ENCODE measurements around the gene TOPORS. TPM values are rescaled to one million over a fixed set of nuclear protein-coding genes. Genes with fewer than 3 reads are reported as not detected.
"Not testable (repeated sequence)": the region's sequence is repeated elsewhere in the genome, so short reads cannot be mapped to it uniquely, and the experiment has no call there.

Gene TOPORS
- total RNA-seq, 2 donors from 2014 or later, result 11.9 to 17.4 TPM

DNA sequence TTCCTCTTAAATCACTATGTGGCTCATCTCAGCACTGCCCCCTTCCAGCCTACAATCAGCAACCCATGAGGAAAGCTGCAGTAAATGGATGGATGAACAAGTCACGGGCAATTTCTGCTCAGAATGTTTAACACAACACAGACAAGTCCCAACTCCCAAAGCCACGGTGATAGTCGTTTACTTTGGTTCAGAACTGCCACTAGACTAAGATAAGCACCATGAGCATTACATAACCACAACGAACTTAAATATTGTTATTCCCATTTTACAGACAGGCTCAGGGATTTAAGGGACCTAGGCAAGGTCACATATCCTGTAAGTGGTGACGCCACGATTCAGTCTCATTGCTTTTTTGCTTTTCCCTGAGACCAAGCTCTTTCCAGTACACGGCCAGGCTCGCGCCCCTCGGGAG is 2.2 kb downstream of the TOPORS start:
- H3K4me3 ChIP-seq, result peak overlapping the region; percentile 86
- peak overlapping the region; percentile 95 for H3K27ac ChIP-seq
- peaks cover 8% of the 10 kb centered on the region for H3K4me1 ChIP-seq
- H3K9ac ChIP-seq (ENCODE audit: low read depth in 2 of 2, low read length in 2 of 2), result peak overlapping the region; percentile 74 to 99
- no peaks in the 10 kb centered on the region for H3K9me3 ChIP-seq
- intact Hi-C loops (cut with DNase I), result no loop called here
- TF ChIP-seq, protein P1, sequence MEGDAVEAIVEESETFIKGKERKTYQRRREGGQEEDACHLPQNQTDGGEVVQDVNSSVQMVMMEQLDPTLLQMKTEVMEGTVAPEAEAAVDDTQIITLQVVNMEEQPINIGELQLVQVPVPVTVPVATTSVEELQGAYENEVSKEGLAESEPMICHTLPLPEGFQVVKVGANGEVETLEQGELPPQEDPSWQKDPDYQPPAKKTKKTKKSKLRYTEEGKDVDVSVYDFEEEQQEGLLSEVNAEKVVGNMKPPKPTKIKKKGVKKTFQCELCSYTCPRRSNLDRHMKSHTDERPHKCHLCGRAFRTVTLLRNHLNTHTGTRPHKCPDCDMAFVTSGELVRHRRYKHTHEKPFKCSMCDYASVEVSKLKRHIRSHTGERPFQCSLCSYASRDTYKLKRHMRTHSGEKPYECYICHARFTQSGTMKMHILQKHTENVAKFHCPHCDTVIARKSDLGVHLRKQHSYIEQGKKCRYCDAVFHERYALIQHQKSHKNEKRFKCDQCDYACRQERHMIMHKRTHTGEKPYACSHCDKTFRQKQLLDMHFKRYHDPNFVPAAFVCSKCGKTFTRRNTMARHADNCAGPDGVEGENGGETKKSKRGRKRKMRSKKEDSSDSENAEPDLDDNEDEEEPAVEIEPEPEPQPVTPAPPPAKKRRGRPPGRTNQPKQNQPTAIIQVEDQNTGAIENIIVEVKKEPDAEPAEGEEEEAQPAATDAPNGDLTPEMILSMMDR (IDR thresholded peaks at IDR 0.05), result no peak
- no peaks in the 10 kb centered on the region for H3K27me3 ChIP-seq
- no peak for DNase-seq
- no peaks in the 10 kb centered on the region for H3K36me3 ChIP-seq

DNA sequence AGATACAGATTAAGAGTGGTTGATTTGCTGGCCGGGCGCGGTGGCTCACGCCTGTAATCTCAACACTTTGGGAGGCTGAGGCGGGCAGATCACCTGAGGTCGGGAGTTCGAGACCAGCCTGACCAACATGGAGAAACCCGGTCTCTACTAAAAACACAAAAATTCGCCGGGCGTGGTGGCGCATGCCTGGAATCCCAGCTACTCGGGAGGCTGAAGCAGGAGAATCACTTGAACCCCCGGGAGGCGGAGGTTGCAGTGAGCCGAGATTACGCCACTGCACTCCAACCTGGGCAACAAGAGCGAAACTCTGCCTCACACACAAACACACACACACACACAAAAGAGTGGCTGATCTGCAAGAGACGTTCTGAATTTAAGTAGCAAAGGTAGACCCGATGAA is 4.2 kb downstream of the TOPORS start:
- H3K4me3 ChIP-seq; H3K36me3 ChIP-seq; H3K4me1 ChIP-seq; H3K27ac ChIP-seq; DNase-seq; H3K9ac ChIP-seq (ENCODE audit: low read depth in 2 of 2, low read length in 2 of 2); H3K9me3 ChIP-seq; intact Hi-C loops (cut with DNase I); H3K27me3 ChIP-seq: not testable (repeated sequence)

DNA sequence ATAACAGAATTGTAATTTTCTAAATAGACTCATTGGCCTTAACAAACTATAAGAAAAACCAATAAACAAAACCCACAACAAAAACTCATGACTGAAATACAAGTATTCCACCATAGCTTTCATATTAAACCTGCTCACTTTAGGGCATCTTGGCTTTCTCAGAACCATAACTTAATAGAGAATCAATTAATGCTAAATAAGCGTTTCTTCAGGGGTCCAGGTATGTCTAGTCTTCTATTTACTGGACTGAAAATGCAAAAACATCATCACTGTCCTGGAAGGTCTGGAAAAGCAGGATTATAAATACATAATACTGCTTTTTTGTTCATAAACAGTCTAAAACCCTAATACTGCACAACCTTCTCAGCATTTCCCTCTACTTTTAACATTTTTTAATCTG is 6.5 kb downstream of the TOPORS start:
- Histone ChIP-seq H3K27me3 (no peaks in the 10 kb centered on the region), H3K36me3 (peaks cover 4% of the 10 kb centered on the region)

DNA sequence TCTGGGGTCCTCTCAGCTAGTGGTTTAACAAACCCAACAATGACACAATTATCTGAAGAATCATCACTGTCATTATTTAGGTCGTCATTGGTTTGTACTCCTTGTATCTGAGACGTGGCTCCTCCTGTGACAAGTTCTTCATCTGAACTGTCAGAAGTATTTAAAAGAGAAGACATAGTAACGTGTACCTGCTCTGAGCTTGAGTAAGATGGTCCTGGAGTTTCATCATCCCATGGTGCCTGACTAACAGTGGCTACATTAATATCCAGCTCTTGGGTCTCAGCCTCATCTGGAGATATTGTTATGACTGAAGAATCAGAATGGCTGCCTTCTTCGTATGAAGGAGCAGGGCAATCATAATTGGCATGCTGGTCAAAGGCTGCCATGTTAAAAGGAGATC is 9.3 kb downstream of the TOPORS start:
- Histone ChIP-seq H3K9ac (ENCODE audit: low read depth in 2 of 2, low read length in 2 of 2) (no peak overlapping the region), H3K9me3 (no peaks in the 10 kb centered on the region), H3K36me3 (peaks cover 4% of the 10 kb centered on the region), H3K27me3 (no peaks in the 10 kb centered on the region), H3K4me1 (no peaks in the 10 kb centered on the region), H3K27ac (no peak overlapping the region), H3K4me3 (no peak overlapping the region)
- intact Hi-C loops (cut with DNase I), result no loop called here
- DNase-seq, result no peak
- TF ChIP-seq, protein P1 (IDR thresholded peaks at IDR 0.05), result no peak

More for the DNA sequence above, 6.5 kb downstream of the TOPORS start:
- H3K27ac ChIP-seq, result no peak overlapping the region
- intact Hi-C loops (cut with DNase I), result no loop called here
- peaks cover 8% of the 10 kb centered on the region for H3K4me1 ChIP-seq
- H3K4me3 ChIP-seq, result no peak overlapping the region
- H3K9me3 ChIP-seq, result no peaks in the 10 kb centered on the region
- no peak overlapping the region for H3K9ac ChIP-seq (ENCODE audit: low read depth in 2 of 2, low read length in 2 of 2)
- no peak for DNase-seq
- TF ChIP-seq, protein P1 (IDR thresholded peaks at IDR 0.05), result no peak

DNA sequence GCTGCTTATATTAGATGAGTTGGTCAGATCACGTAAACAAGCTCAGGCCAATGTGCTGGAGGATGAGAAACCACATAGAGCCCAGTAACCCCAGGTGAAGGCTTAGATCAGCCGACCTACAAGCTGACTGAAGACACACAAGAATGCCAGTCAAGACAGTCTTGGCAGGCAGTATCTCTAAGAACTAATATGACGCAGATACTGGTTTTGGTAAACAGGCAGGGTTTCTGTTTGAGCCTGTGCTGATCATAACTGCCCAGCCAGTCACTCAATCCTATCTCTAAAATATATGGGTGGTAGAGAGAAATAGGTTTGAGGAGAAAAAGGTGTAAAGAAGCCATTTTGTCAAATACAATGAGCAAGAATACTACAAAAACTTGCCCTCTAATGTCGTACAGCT is 18.6 kb downstream of the TOPORS start:
- H3K9ac ChIP-seq (ENCODE audit: low read depth in 2 of 2, low read length in 2 of 2), result no peak overlapping the region
- H3K27ac ChIP-seq, result no peak overlapping the region
- H3K4me3 ChIP-seq, result no peak overlapping the region
- H3K9me3 ChIP-seq, result no peaks in the 10 kb centered on the region
- TF ChIP-seq, protein P1 (IDR thresholded peaks at IDR 0.05), result no peak
- no peaks in the 10 kb centered on the region for H3K36me3 ChIP-seq
- H3K4me1 ChIP-seq, result no peaks in the 10 kb centered on the region
- intact Hi-C loops (cut with DNase I), result no loop called here
- DNase-seq, result no peak
- H3K27me3 ChIP-seq, result no peaks in the 10 kb centered on the region

DNA sequence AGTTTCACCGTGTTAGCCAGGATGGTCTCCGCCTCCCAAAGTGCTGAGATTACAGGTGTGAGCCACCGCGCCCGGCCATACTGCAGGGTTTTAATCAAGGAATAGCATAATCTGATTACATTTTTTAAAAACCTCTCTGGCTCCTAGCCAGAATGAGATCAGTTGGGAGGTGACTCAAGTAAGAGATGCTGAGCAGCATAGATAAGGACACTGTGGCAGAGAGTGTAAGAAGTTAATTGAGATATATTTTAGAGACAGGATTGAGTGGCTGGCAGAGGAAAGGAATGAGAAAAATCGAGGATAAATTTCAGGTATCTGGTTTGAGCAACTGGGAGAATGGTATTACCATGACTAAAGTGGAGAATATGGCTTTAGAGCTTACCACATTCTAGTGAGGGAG is 19.1 kb downstream of the TOPORS start:
- no peak overlapping the region for H3K4me3 ChIP-seq
- intact Hi-C loops (cut with DNase I), result no loop called here
- H3K9me3 ChIP-seq, result no peaks in the 10 kb centered on the region
- H3K36me3 ChIP-seq, result no peaks in the 10 kb centered on the region
- no peak overlapping the region for H3K9ac ChIP-seq (ENCODE audit: low read depth in 2 of 2, low read length in 2 of 2)
- TF ChIP-seq, protein P1 (IDR thresholded peaks at IDR 0.05), result no peak
- H3K27ac ChIP-seq, result no peak overlapping the region
- H3K4me1 ChIP-seq, result no peaks in the 10 kb centered on the region
- no peaks in the 10 kb centered on the region for H3K27me3 ChIP-seq
- DNase-seq, result no peak

Data from colonic mucosa (tissue), 4 donors.